CD4-positive, alpha-beta T cell treated with Interferon gamma for 1 hour (primary cell): Measurements from ENCODE around the gene INKA2.

Source experiments
- DNase-seq: peaks from one replicate; pipeline ENCODE4 v3.0.0-alpha.2; 2020

Gene INKA2

GRCh38 chr1:111731956-111732355 is 7.2 kb downstream of the INKA2 start:
- DNase-seq = no peak

GRCh38 chr1:111730706-111731105 is 8.5 kb downstream of the INKA2 start:
- DNase-seq = no peak

- DNase-seq = no peak
These were observed 9.1 kb downstream of the INKA2 start for GRCh38 chr1:111729946-111730681.

- no peak for DNase-seq
These were observed 9.8 kb downstream of the INKA2 start for GRCh38 chr1:111729271-111729921.

GRCh38 chr1:111727056-111727455 is 12.1 kb downstream of the INKA2 start:
- DNase-seq = no peak

GRCh38 chr1:111725192-111725591 is 14.0 kb downstream of the INKA2 start:
- no peak for DNase-seq

- no peak for DNase-seq
These were observed 15.3 kb downstream of the INKA2 start for GRCh38 chr1:111723871-111724270.

- DNase-seq = peak; percentile 38
These were observed 15.9 kb downstream of the INKA2 start for GRCh38 chr1:111723091-111723806.

GRCh38 chr1:111720977-111721786 is 18.0 kb downstream of the INKA2 start:
- DNase-seq = no peak

- no peak for DNase-seq
These were observed 18.8 kb downstream of the INKA2 start for GRCh38 chr1:111720274-111720976.

- no peak for DNase-seq
These were observed 19.5 kb downstream of the INKA2 start for GRCh38 chr1:111719674-111720132.

- DNase-seq = no peak
These were observed 20.1 kb downstream of the INKA2 start for GRCh38 chr1:111719135-111719534.

GRCh38 chr1:111717450-111717849 is 21.7 kb downstream of the INKA2 start:
- no peak for DNase-seq

GRCh38 chr1:111716333-111716732 is 22.9 kb downstream of the INKA2 start:
- DNase-seq = no peak

GRCh38 chr1:111709986-111710385 is 29.2 kb downstream of the INKA2 start:
- DNase-seq = no peak

- DNase-seq = no peak
These were observed 31.3 kb downstream of the INKA2 start for GRCh38 chr1:111707906-111708305.

GRCh38 chr1:111706921-111707320 is 32.3 kb downstream of the INKA2 start:
- no peak for DNase-seq

GRCh38 chr1:111705841-111706240 is 33.4 kb downstream of the INKA2 start:
- no peak for DNase-seq

- DNase-seq = no peak
These were observed 34.4 kb downstream of the INKA2 start for GRCh38 chr1:111704776-111705175.

- DNase-seq = no peak
These were observed 35.0 kb downstream of the INKA2 start for GRCh38 chr1:111704240-111704639.

- no peak for DNase-seq
These were observed 36.6 kb downstream of the INKA2 start for GRCh38 chr1:111702504-111703050.

GRCh38 chr1:111699268-111699667 is 39.9 kb downstream of the INKA2 start:
- DNase-seq = no peak
